ENCODE measurements around the gene TUG1. TPM values are rescaled to one million over a fixed set of nuclear protein-coding genes. Genes with fewer than 3 reads are reported as not detected.

The TUG1 gene
- total and polyA plus RNA-seq, 2 of the 4 experiments (the other 2 are of a cell fraction), result 60.6 to 68.8 TPM

GRCh38 chr22:31019191-31019930 is 50.3 kb downstream of the TUG1 start:
- H2AK5ac ChIP-seq (ENCODE audit: low read depth, low read length), result no peak overlapping the region
- H3K9me3 ChIP-seq (ENCODE audit: control insufficient read depth, insufficient read depth, low read length), result peaks cover 7% of the 10 kb centered on the region
- no peak overlapping the region for H4K8ac ChIP-seq (ENCODE audit: low read depth in 2 of 2, low read length in 2 of 2)
- no peak overlapping the region for H3K14ac ChIP-seq (replicated peaks; ENCODE audit: low read depth, low read length)
- ATAC-seq (ENCODE audit: low read depth) (no peak), DNase-seq (no peak)
- in situ Hi-C loops (cut with MboI; ENCODE audit: low sequenced_read_pairs) (no loop called here), intact Hi-C loops (cut with micrococcal nuclease) (no loop called here), dilution Hi-C loops (cut with HindIII; ENCODE audit: low sequenced_read_pairs, unreplicated experiment) (no loop called here)
- H3K9ac ChIP-seq (ENCODE audit: low read depth, low read length), result no peak overlapping the region
- H3K4ac ChIP-seq (ENCODE audit: low read depth, low read length), result no peak overlapping the region
- TF ChIP-seq CHD1 (IDR thresholded peaks at IDR 0.05; ENCODE audit: low read depth, low read length), result no peak
- no peak for TF ChIP-seq CTCF (conservative IDR thresholded peaks at IDR 0.05; ENCODE audit: low read depth, low read length)
- TF ChIP-seq RFX5 (IDR thresholded peaks at IDR 0.05; ENCODE audit: low read depth, low read length), result no peak
- TF ChIP-seq MXI1 (IDR thresholded peaks at IDR 0.05; ENCODE audit: borderline replicate concordance, low read depth, low read length), result no peak
- H3K27ac ChIP-seq (ENCODE audit: insufficient read depth, low read length), result no peak overlapping the region
- H3K79me1 ChIP-seq (ENCODE audit: low read depth in 1 of 2, low read length in 2 of 2), result no peaks in the 10 kb centered on the region
- no peaks in the 10 kb centered on the region for H3K36me3 ChIP-seq (ENCODE audit: control insufficient read depth, insufficient read depth, low read length)
- peaks cover 5% of the 10 kb centered on the region for H3K27me3 ChIP-seq (ENCODE audit: control insufficient read depth, insufficient read depth, low read length)
- CTCF ChIA-PET, result interaction anchor here (1.1 kb wide), 1 partner anchor 17 kb away, joined by 3 read pairs; no protein-coding TSS in a partner anchor
- H3K18ac ChIP-seq (ENCODE audit: low read depth, low read length), result no peak overlapping the region
- H3K4me1 ChIP-seq (ENCODE audit: control insufficient read depth, insufficient read depth, low read length), result peaks cover 3% of the 10 kb centered on the region; the same call in 1 of the 2 replicates
- H2BK5ac ChIP-seq (ENCODE audit: low read depth, low read length, poor library complexity, severe bottlenecking), result no peak overlapping the region
- no peak overlapping the region for H3K56ac ChIP-seq (ENCODE audit: extremely low read depth, insufficient read depth, low read length)
- BruUV-seq (replicated peaks), result no TSS peak
- no peak overlapping the region for H2BK15ac ChIP-seq (ENCODE audit: low read depth, low read length)
- H4K5ac ChIP-seq (ENCODE audit: low read depth, low read length), result no peak overlapping the region
- no peak overlapping the region for H2AK9ac ChIP-seq (replicated peaks; ENCODE audit: low read depth, low read length, poor library complexity)
- no peak overlapping the region for H3K4me2 ChIP-seq (ENCODE audit: low read depth, low read length)
- WGBS, 2 experiments (ENCODE audit: extremely low coverage in 2 of 2, insufficient read length in 1 of 2), result 83% methylated on average over 1 of the region's 3 CpGs; no CpG with 5 or more reads in 1 of the 2 experiments
- no peak overlapping the region for H2BK120ac ChIP-seq (ENCODE audit: low read depth, low read length)
- H2AFZ ChIP-seq (replicated peaks; ENCODE audit: low read length, poor library complexity), result no peak overlapping the region
- H4K91ac ChIP-seq (ENCODE audit: insufficient read depth, low read depth, low read length), result no peak overlapping the region
- no peaks in the 10 kb centered on the region for H3K9me1 ChIP-seq (ENCODE audit: insufficient read depth, low read length)
- H3K23ac ChIP-seq (ENCODE audit: low read depth, low read length), result no peak overlapping the region
- H4K20me1 ChIP-seq (ENCODE audit: insufficient read depth, low read length), result no peaks in the 10 kb centered on the region
- no peak overlapping the region for H2BK20ac ChIP-seq (ENCODE audit: low read depth, low read length)
- no peak overlapping the region for H3K4me3 ChIP-seq (ENCODE audit: insufficient read depth, low read depth, low read length)
- POLR2A ChIA-PET (ENCODE audit: unreplicated experiment), result no interaction called here

All from IMR-90 (cell line).